A549 (cell line): ENCODE data around the gene TIAM2. TPM values are rescaled to one million over a fixed set of nuclear protein-coding genes. Genes with fewer than 3 reads are reported as not detected.

Experiments
- ATAC-seq, 2 experiments: fragments of 200-7000 bp in 1 of 2; fragments of >200 bp in 1 of 2; cut with Nextera tagmentation in 1 of 2; cut with Tn5 transposase in 1 of 2; 3 replicates each; pipeline versions ENCODE4 v1.8.0 to v1.9.1; 2018 to 2020; ENCODE audit warnings: mild to moderate bottlenecking in 1 of 2, moderate library complexity in 1 of 2
- CTCF ChIA-PET: fragments of 300-600 bp; sonication (Branson Sonifier 250); formaldehyde crosslinking; extraction: SDS; loops from one replicate; lab custom pipeline; 2021; ENCODE audit warnings: antibody characterized with exemption, inconsistent platforms; lab: Yijun Ruan, JAX
- POLR2A ChIA-PET: fragments of 350-600 bp; formaldehyde crosslinking; extraction: SDS; loops from one replicate; lab custom pipeline; 2021; ENCODE audit warnings: antibody characterized with exemption, inconsistent platforms; lab: Yijun Ruan, JAX
- DNase-seq, 2 experiments: peaks; one replicate each; pipeline versions ENCODE4 v3.0.0 to v3.0.0-alpha.2; 2011 to 2016; ENCODE audit warnings: low read depth in 1 of 2, low spot score in 1 of 2
- FAIRE-seq: peaks from 2 replicates; lab custom pipeline; 2011; peaks lifted over from hg19 to GRCh38; lab: Jason Lieb, UNC
- H3K27ac ChIP-seq, 2 experiments: fragments of >200 bp; sonication (Bioruptor Twin); formaldehyde crosslinking; 3 replicates each; pipeline ENCODE4 v1.5.1; 2016 to 2017
- H3K4me1 ChIP-seq: fragments of >200 bp; sonication (Bioruptor Twin); formaldehyde crosslinking; 3 replicates; pipeline ENCODE4 v1.6.1; 2016
- H3K4me2 ChIP-seq: fragments of >200 bp; sonication (Bioruptor Twin); formaldehyde crosslinking; 3 replicates; pipeline ENCODE4 v1.6.1; 2016
- H3K4me3 ChIP-seq: fragments of >200 bp; sonication (Bioruptor Twin); formaldehyde crosslinking; 3 replicates; pipeline ENCODE4 v1.5.1; 2016
- H3K9me3 ChIP-seq: fragments of >200 bp; sonication (Bioruptor Twin); formaldehyde crosslinking; 3 replicates; pipeline ENCODE4 v1.6.1; 2016
- ATOH8 ChIP-seq: fragments of 250-450 bp; sonication (Bioruptor Pico); IDR thresholded peaks from 2 replicates; pipeline ENCODE4 v1.5.0; 2020; ENCODE audit warnings: low read depth, mild to moderate bottlenecking, moderate library complexity
- CBX2 ChIP-seq: fragments of 200-600 bp; sonication (generic); IDR thresholded peaks from 2 replicates; pipeline ENCODE4 v1.6.1; 2016; ENCODE audit warnings: low read depth, mild to moderate bottlenecking, borderline replicate concordance
- CBX8 ChIP-seq: fragments of 200-600 bp; sonication (generic); IDR thresholded peaks from 2 replicates; pipeline ENCODE4 v1.6.1; 2016
- CHD2 ChIP-seq: fragments of 150-350 bp; IDR thresholded peaks from 2 replicates; pipeline ENCODE4 v1.6.1; 2014; ENCODE audit warnings: low read length; ENCODE audit not compliant: partially characterized antibody
- HEYL ChIP-seq: fragments of 250-450 bp; sonication (Bioruptor Pico); IDR thresholded peaks from 2 replicates; pipeline ENCODE4 v1.8.0; 2021; ENCODE audit warnings: mild to moderate bottlenecking, moderate library complexity
- HOXA7 ChIP-seq: fragments of 250-450 bp; sonication (Bioruptor Pico); IDR thresholded peaks from 2 replicates; pipeline ENCODE4 v1.5.0; 2020; ENCODE audit warnings: mild to moderate bottlenecking, moderate library complexity
- HOXB13 ChIP-seq: fragments of 250-450 bp; sonication (Bioruptor Pico); IDR thresholded peaks from 2 replicates; pipeline ENCODE4 v1.5.0; 2020; ENCODE audit warnings: low read depth, mild to moderate bottlenecking, moderate library complexity
- HOXB5 ChIP-seq: fragments of 250-450 bp; sonication (Bioruptor Pico); IDR thresholded peaks from 2 replicates; pipeline ENCODE4 v1.5.0; 2020; ENCODE audit warnings: mild to moderate bottlenecking, moderate library complexity
- JUNB ChIP-seq: fragments of >200 bp; sonication (Bioruptor Twin); formaldehyde crosslinking; IDR thresholded peaks from 2 replicates; pipeline ENCODE4 v1.6.1; 2016
- KDM1A ChIP-seq: fragments of 200-600 bp; sonication (generic); IDR thresholded peaks from 2 replicates; pipeline ENCODE4 v1.6.1; 2016; ENCODE audit warnings: low read depth, mild to moderate bottlenecking
- NPAS2 ChIP-seq: fragments of 250-450 bp; sonication (Bioruptor Pico); IDR thresholded peaks from 2 replicates; pipeline ENCODE4 v1.8.0; 2022; ENCODE audit warnings: mild to moderate bottlenecking, moderate library complexity, borderline replicate concordance
- NR3C1 ChIP-seq: fragments of >200 bp; sonication (Bioruptor Twin); formaldehyde crosslinking; IDR thresholded peaks from 3 replicates; pipeline ENCODE4 v1.6.1; 2017
- PHF8 ChIP-seq: fragments of 200-600 bp; sonication (generic); IDR thresholded peaks from 2 replicates; pipeline ENCODE4 v1.6.1; 2016; ENCODE audit warnings: low read depth, mild to moderate bottlenecking, antibody characterized with exemption, moderate library complexity, borderline replicate concordance
- POLR2A ChIP-seq: IDR thresholded peaks from 2 replicates; pipeline ENCODE4 v1.6.1; 2012; ENCODE audit warnings: mild to moderate bottlenecking, low read length
- POLR2AphosphoS2 ChIP-seq: conservative IDR thresholded peaks from 2 replicates; pipeline ENCODE4 v1.6.1; 2012; ENCODE audit warnings: low read length, improper control_type of control experiment, inconsistent platforms
- RARB ChIP-seq: fragments of 250-450 bp; sonication (Bioruptor Pico); IDR thresholded peaks from 2 replicates; pipeline ENCODE4 v1.8.0; 2021; ENCODE audit warnings: mild to moderate bottlenecking, moderate library complexity
- RCOR1 ChIP-seq: fragments of 150-350 bp; IDR thresholded peaks from 2 replicates; pipeline ENCODE4 v1.6.1; 2014; ENCODE audit warnings: antibody characterized with exemption, low read length, low read depth
- SMC3 ChIP-seq: fragments of >200 bp; sonication (Bioruptor Twin); formaldehyde crosslinking; IDR thresholded peaks from 3 replicates; pipeline ENCODE4 v1.6.1; 2018; ENCODE audit warnings: inconsistent platforms
- SREBF2 ChIP-seq: fragments of 450-650 bp; IDR thresholded peaks from 2 replicates; pipeline ENCODE4 v1.6.1; 2014; ENCODE audit warnings: mild to moderate bottlenecking, moderate library complexity
- TP53 ChIP-seq: fragments of 250-450 bp; sonication (Bioruptor Pico); IDR thresholded peaks from 2 replicates; pipeline ENCODE4 v1.5.0; 2021; ENCODE audit warnings: mild to moderate bottlenecking, moderate library complexity
- ZNF302 ChIP-seq: fragments of 250-450 bp; sonication (Bioruptor Pico); IDR thresholded peaks from 2 replicates; pipeline ENCODE4 v1.9.0; 2021; ENCODE audit warnings: inconsistent platforms, mild to moderate bottlenecking, moderate library complexity
- WGBS: methylation state at CpG from one replicate; pipeline ENCODE4 v1.1.6; 2017; ENCODE audit errors: missing lambda C conversion rate; 5-methylcytosine and 5-hydroxymethylcytosine counted together
- polyA plus RNA-seq, 4 experiments: library from polyadenylated mRNA; depleted of rRNA in 3 of 4; stranded (reverse); fragments of >200 nt; fragmentation: RNase III in 1 of 4; extraction: RNeasy Plus Mini Kit Qiagen cat#74134 plus additional on column Dnase treatment in 1 of 4; gene quantifications; 2 replicates in 3 of 4; 3 replicates in 1 of 4; pipeline ENCODE4 v1.2.3, GENCODE V29; 2011 to 2017
- TF ChIP-seq, protein P1 (sequence below): fragments of 200-600 bp; sonication (generic); IDR thresholded peaks from 2 replicates; pipeline ENCODE4 v1.6.1; 2016; ENCODE audit warnings: antibody characterized with exemption, mild to moderate bottlenecking, moderate library complexity
- TF ChIP-seq, protein P2 (sequence below): fragments of >200 bp; sonication (Bioruptor Twin); formaldehyde crosslinking; IDR thresholded peaks from 3 replicates; pipeline ENCODE4 v1.5.1; 2016
- TF ChIP-seq, protein P3 (sequence below): fragments of >200 bp; sonication (Bioruptor Twin); formaldehyde crosslinking; IDR thresholded peaks from 2 replicates; pipeline ENCODE4 v1.6.1; 2016
- TF ChIP-seq, protein P4 (sequence below): IDR thresholded peaks from 2 replicates; pipeline ENCODE4 v1.6.1; 2012; ENCODE audit warnings: low read depth, borderline replicate concordance

TIAM2 gene
- polyA plus RNA-seq, 2 of the 4 experiments (the other 2 are of a cell fraction), result 2.5 to 3.1 TPM

- 75% methylated on average over 8 of the region's 8 CpGs for WGBS
- FAIRE-seq (no peak), ATAC-seq (no peak), DNase-seq (no peak)
- Histone ChIP-seq H3K4me3 (no peak overlapping the region), H3K9me3 (no peaks in the 10 kb centered on the region), H3K4me2 (no peak overlapping the region), H3K27ac (no peak overlapping the region), H3K4me1 (no peaks in the 10 kb centered on the region)
- POLR2A ChIA-PET, result no interaction called here
- no peak for TF ChIP-seq POLR2AphosphoS2
- TF ChIP-seq, protein P1, sequence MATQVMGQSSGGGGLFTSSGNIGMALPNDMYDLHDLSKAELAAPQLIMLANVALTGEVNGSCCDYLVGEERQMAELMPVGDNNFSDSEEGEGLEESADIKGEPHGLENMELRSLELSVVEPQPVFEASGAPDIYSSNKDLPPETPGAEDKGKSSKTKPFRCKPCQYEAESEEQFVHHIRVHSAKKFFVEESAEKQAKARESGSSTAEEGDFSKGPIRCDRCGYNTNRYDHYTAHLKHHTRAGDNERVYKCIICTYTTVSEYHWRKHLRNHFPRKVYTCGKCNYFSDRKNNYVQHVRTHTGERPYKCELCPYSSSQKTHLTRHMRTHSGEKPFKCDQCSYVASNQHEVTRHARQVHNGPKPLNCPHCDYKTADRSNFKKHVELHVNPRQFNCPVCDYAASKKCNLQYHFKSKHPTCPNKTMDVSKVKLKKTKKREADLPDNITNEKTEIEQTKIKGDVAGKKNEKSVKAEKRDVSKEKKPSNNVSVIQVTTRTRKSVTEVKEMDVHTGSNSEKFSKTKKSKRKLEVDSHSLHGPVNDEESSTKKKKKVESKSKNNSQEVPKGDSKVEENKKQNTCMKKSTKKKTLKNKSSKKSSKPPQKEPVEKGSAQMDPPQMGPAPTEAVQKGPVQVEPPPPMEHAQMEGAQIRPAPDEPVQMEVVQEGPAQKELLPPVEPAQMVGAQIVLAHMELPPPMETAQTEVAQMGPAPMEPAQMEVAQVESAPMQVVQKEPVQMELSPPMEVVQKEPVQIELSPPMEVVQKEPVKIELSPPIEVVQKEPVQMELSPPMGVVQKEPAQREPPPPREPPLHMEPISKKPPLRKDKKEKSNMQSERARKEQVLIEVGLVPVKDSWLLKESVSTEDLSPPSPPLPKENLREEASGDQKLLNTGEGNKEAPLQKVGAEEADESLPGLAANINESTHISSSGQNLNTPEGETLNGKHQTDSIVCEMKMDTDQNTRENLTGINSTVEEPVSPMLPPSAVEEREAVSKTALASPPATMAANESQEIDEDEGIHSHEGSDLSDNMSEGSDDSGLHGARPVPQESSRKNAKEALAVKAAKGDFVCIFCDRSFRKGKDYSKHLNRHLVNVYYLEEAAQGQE, result no peak
- no peak for TF ChIP-seq POLR2A
- TF ChIP-seq, protein P2, sequence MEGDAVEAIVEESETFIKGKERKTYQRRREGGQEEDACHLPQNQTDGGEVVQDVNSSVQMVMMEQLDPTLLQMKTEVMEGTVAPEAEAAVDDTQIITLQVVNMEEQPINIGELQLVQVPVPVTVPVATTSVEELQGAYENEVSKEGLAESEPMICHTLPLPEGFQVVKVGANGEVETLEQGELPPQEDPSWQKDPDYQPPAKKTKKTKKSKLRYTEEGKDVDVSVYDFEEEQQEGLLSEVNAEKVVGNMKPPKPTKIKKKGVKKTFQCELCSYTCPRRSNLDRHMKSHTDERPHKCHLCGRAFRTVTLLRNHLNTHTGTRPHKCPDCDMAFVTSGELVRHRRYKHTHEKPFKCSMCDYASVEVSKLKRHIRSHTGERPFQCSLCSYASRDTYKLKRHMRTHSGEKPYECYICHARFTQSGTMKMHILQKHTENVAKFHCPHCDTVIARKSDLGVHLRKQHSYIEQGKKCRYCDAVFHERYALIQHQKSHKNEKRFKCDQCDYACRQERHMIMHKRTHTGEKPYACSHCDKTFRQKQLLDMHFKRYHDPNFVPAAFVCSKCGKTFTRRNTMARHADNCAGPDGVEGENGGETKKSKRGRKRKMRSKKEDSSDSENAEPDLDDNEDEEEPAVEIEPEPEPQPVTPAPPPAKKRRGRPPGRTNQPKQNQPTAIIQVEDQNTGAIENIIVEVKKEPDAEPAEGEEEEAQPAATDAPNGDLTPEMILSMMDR, result no peak
- no peak for TF ChIP-seq CBX2
- no peak for TF ChIP-seq ZNF302 (CRISPR knock-in tag)
- no peak for TF ChIP-seq HOXB13 (CRISPR knock-in tag)
- no peak for TF ChIP-seq PHF8
- TF ChIP-seq RARB (CRISPR knock-in tag), result no peak
- no peak for TF ChIP-seq ATOH8 (CRISPR knock-in tag)
- no peak for TF ChIP-seq KDM1A
- TF ChIP-seq, protein P3, sequence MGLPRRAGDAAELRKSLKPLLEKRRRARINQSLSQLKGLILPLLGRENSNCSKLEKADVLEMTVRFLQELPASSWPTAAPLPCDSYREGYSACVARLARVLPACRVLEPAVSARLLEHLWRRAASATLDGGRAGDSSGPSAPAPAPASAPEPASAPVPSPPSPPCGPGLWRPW, result no peak
- TF ChIP-seq NPAS2 (CRISPR knock-in tag), result no peak
- TF ChIP-seq SREBF2, result no peak
- no peak for TF ChIP-seq CHD2
- TF ChIP-seq RCOR1, result no peak
- TF ChIP-seq HOXA7 (CRISPR knock-in tag), result no peak
- no peak for TF ChIP-seq TP53
- no peak for TF ChIP-seq CBX8
- no peak for TF ChIP-seq NR3C1
- CTCF ChIA-PET, result interaction anchor here (0.7 kb wide), 1 partner anchor 927 kb away, joined by 3 read pairs; no protein-coding TSS in a partner anchor
Measured at GRCh38 chr6:155036907-155037306, 41.8 kb downstream of the TIAM2 start.

GRCh38 chr6:155038104-155038503 lies 43.0 kb downstream of the TIAM2 start:
- POLR2A ChIA-PET, result no interaction called here
- Histone ChIP-seq H3K9me3 (no peaks in the 10 kb centered on the region), H3K4me2 (no peak overlapping the region), H3K27ac (no peak overlapping the region), H3K4me3 (no peak overlapping the region), H3K4me1 (no peaks in the 10 kb centered on the region)
- DNase-seq (no peak), FAIRE-seq (no peak), ATAC-seq (no peak)
- no peak for TF ChIP-seq JUNB
- TF ChIP-seq TP53, result no peak
- no peak for TF ChIP-seq HEYL
- no peak for TF ChIP-seq CBX8
- TF ChIP-seq, protein P4, sequence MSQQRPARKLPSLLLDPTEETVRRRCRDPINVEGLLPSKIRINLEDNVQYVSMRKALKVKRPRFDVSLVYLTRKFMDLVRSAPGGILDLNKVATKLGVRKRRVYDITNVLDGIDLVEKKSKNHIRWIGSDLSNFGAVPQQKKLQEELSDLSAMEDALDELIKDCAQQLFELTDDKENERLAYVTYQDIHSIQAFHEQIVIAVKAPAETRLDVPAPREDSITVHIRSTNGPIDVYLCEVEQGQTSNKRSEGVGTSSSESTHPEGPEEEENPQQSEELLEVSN, result no peak
- no peak for TF ChIP-seq SMC3
- TF ChIP-seq HOXB5 (CRISPR knock-in tag), result no peak
- no peak for TF ChIP-seq NPAS2 (CRISPR knock-in tag)
- CTCF ChIA-PET, result no interaction called here
- 92% methylated on average over 4 of the region's 4 CpGs for whole genome bisulfite sequencing
